Caco-2 (cell line): ENCODE results near the gene OAS1. TPM values are rescaled to one million over a fixed set of nuclear protein-coding genes. Genes with fewer than 3 reads are reported as not detected.

Experiments
- BruUV-seq: library from RNA; stranded (reverse); fragments of 400-500 nt; replicated peaks from 2 replicates; lab custom pipeline; 2021; lab: Mats Ljungman, UMichigan
- CTCF ChIA-PET: fragments of 300-600 bp; sonication (Branson Sonifier 250); formaldehyde crosslinking; loops from one replicate; lab custom pipeline; 2022; ENCODE audit warnings: antibody characterized with exemption; lab: Charles Lee
- POLR2A ChIA-PET: fragments of 300-600 bp; sonication (Branson Sonifier 250); formaldehyde crosslinking; loops from one replicate; lab custom pipeline; 2022; ENCODE audit warnings: antibody characterized with exemption; lab: Charles Lee
- DNase-seq, 2 experiments: peaks; one replicate each; pipeline versions ENCODE4 v3.0.0 to v3.0.0-alpha.2; 2020 to 2022
- H3K27me3 ChIP-seq: replicated peaks from 2 replicates; pipeline ENCODE4 v1.6.0; 2011; ENCODE audit warnings: low read length; ENCODE audit not compliant: control insufficient read depth, insufficient read depth
- H3K36me3 ChIP-seq: 2 replicates; pipeline ENCODE4 v1.5.1; 2011; ENCODE audit warnings: low read length; ENCODE audit not compliant: control insufficient read depth, insufficient read depth
- H3K4me1 ChIP-seq: fragments of 250-450 bp; sonication (Bioruptor Pico); 2 replicates; pipeline ENCODE4 v1.5.1; 2020; ENCODE audit warnings: mild to moderate bottlenecking
- H3K4me3 ChIP-seq: 2 replicates; pipeline ENCODE4 v1.5.1; 2011; ENCODE audit warnings: low read depth, mild to moderate bottlenecking, control low read depth, low read length
- H3K9me3 ChIP-seq: fragments of 250-450 bp; sonication (Bioruptor Pico); 2 replicates; pipeline ENCODE4 v1.5.1; 2020; ENCODE audit warnings: mild to moderate bottlenecking, moderate library complexity
- H3K27ac Mint-ChIP-seq: one replicate; pipeline ENCODE4 v1.8.0; 2022; ENCODE audit warnings: mixed read lengths; ENCODE audit not compliant: unreplicated experiment
- H3K27me3 Mint-ChIP-seq: one replicate; pipeline ENCODE4 v1.8.0; 2022; ENCODE audit warnings: mixed read lengths; ENCODE audit not compliant: insufficient read depth, unreplicated experiment
- H3K36me3 Mint-ChIP-seq: one replicate; pipeline ENCODE4 v1.8.0; 2022; ENCODE audit warnings: mild to moderate bottlenecking, mixed read lengths; ENCODE audit not compliant: insufficient read depth, unreplicated experiment
- H3K4me1 Mint-ChIP-seq: one replicate; pipeline ENCODE4 v1.8.0; 2022; ENCODE audit warnings: low read depth, mixed read lengths; ENCODE audit not compliant: unreplicated experiment
- H3K4me3 Mint-ChIP-seq: one replicate; pipeline ENCODE4 v1.8.0; 2022; ENCODE audit warnings: mild to moderate bottlenecking, moderate library complexity, mixed read lengths; ENCODE audit not compliant: unreplicated experiment
- H3K9me3 Mint-ChIP-seq: one replicate; pipeline ENCODE4 v1.8.0; 2022; ENCODE audit warnings: mixed read lengths; ENCODE audit not compliant: unreplicated experiment
- intact Hi-C: fragments of 100-400 bp; cut with micrococcal nuclease; formaldehyde crosslinking; loops from one replicate; pipeline ENCODE4 v1.10.0; 2022; ENCODE audit not compliant: unreplicated experiment
- total RNA-seq: library from RNA; stranded (reverse); gene quantifications from 2 replicates; pipeline ENCODE4 v1.2.3, GENCODE V29; 2022
- TF ChIP-seq, protein P1 (sequence below), 2 experiments: fragments of 200-600 bp in 1 of 2; IDR thresholded peaks; 1 replicate in 1 of 2; 2 replicates in 1 of 2; pipeline versions ENCODE4 v1.5.1 to v1.8.0; 2011 to 2022; ENCODE audit warnings: antibody characterized with exemption in 1 of 2, control low read depth in 1 of 2, inconsistent platforms in 1 of 2, low read depth in 1 of 2, low read length in 1 of 2, mild to moderate bottlenecking in 1 of 2, moderate library complexity in 1 of 2; ENCODE audit not compliant: insufficient read depth in 1 of 2, severe bottlenecking in 1 of 2, unreplicated experiment in 1 of 2

Gene OAS1
- total RNA-seq, 1 experiment from 2014 or later = 14.2 TPM

DNA sequence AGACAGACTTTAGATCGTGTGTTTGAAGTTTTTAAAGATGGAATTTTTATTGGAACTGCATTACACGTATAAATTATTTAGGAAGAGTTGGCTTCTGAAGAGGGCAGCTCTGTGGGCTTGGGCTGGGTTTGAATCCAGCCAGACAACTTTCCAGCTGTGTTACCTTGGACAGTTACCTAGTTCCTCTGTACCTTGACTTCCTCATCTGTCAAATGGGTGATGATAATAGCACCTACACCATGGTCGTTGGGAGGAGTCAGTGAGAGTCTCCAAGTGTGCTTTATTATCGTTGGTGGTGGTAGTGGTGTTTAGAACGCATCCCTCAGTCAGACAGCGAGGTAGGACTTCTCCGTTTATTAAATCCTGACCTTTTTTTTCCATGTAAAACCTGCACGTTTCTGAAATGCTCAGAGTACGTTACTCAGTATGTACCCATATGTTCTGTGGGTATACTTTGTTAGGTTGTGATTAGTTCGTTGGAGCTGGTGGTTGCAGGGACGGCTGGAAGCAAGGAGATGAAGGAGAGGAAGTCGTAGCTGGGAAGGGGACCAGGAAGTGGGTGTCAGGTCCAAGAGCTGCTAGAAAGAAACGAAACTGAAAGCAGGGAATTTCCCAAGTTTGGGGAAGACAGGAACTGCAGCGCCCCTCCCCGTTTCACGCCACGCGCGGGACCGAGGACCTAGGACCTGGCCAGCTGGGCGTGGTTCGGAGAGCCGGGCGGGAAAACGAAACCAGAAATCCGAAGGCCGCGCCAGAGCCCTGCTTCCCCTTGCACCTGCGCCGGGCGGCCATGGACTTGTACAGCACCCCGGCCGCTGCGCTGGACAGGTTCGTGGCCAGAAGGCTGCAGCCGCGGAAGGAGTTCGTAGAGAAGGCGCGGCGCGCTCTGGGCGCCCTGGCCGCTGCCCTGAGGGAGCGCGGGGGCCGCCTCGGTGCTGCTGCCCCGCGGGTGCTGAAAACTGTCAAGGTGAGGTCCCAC, 31.3 kb downstream of the OAS1 start, which contains the start of gene OAS3:
OAS3 (plus strand) TSS at position 734 of the 979 bp plus-strand sequence; CDS start at position 791, 57 bp downstream.
- peaks cover 6% of the 10 kb centered on the region for H3K9me3 Mint-ChIP-seq
- peak; percentile 79 to 86 for DNase-seq
- POLR2A ChIA-PET = interaction anchor here (0.5 to 1.4 kb wide), 3 partner anchors 12 to 104 kb away, joined by 3 to 4 read pairs (median 4); partner anchors contain the start of gene OAS1
- TF ChIP-seq, protein P1, sequence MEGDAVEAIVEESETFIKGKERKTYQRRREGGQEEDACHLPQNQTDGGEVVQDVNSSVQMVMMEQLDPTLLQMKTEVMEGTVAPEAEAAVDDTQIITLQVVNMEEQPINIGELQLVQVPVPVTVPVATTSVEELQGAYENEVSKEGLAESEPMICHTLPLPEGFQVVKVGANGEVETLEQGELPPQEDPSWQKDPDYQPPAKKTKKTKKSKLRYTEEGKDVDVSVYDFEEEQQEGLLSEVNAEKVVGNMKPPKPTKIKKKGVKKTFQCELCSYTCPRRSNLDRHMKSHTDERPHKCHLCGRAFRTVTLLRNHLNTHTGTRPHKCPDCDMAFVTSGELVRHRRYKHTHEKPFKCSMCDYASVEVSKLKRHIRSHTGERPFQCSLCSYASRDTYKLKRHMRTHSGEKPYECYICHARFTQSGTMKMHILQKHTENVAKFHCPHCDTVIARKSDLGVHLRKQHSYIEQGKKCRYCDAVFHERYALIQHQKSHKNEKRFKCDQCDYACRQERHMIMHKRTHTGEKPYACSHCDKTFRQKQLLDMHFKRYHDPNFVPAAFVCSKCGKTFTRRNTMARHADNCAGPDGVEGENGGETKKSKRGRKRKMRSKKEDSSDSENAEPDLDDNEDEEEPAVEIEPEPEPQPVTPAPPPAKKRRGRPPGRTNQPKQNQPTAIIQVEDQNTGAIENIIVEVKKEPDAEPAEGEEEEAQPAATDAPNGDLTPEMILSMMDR (IDR thresholded peaks at IDR 0.05; ENCODE audit: insufficient read depth in 1 of 2, low read depth in 1 of 2, low read length in 1 of 2, severe bottlenecking in 1 of 2, unreplicated experiment in 1 of 2) = peak in 1 of 2 experiments; percentile 1
- no peaks in the 10 kb centered on the region for H3K36me3 ChIP-seq
- no peaks in the 10 kb centered on the region for H3K4me1 ChIP-seq
- CTCF ChIA-PET = no interaction called here
- no peaks in the 10 kb centered on the region for H3K9me3 ChIP-seq
- H3K4me1 Mint-ChIP-seq = no peaks in the 10 kb centered on the region
- peak within 1 kb of the TSS; percentile 55 for H3K4me3 ChIP-seq
- H3K27me3 Mint-ChIP-seq = no peaks in the 10 kb centered on the region
- peaks cover 6% of the 10 kb centered on the region for H3K36me3 Mint-ChIP-seq
- H3K4me3 Mint-ChIP-seq = peak within 1 kb of the TSS; percentile 81
- H3K27ac Mint-ChIP-seq = peak within 1 kb of the TSS; percentile 81
- H3K27me3 ChIP-seq = no peaks in the 10 kb centered on the region
- intact Hi-C loops = no loop called here
- TSS peak; percentile 77 for BruUV-seq

GRCh38 chr12:112938751-112939150, 32.0 kb downstream of the OAS1 start:
- TF ChIP-seq, protein P1 (IDR thresholded peaks at IDR 0.05; ENCODE audit: insufficient read depth in 1 of 2, low read depth in 1 of 2, low read length in 1 of 2, severe bottlenecking in 1 of 2, unreplicated experiment in 1 of 2) = no peak
- intact Hi-C loops = no loop called here
- Histone ChIP-seq H3K36me3 (no peaks in the 10 kb centered on the region), H3K9me3 (no peaks in the 10 kb centered on the region), H3K4me1 (no peaks in the 10 kb centered on the region), H3K4me3 (peak overlapping the region; percentile 55), H3K27me3 (no peaks in the 10 kb centered on the region)
- POLR2A ChIA-PET = interaction anchor here (1.4 kb wide), 1 partner anchor 32 kb away, joined by 4 read pairs; the partner anchor contains the start of gene OAS1
- no peaks in the 10 kb centered on the region for H3K4me1 Mint-ChIP-seq
- CTCF ChIA-PET = no interaction called here
- H3K9me3 Mint-ChIP-seq = peaks cover 6% of the 10 kb centered on the region
- H3K36me3 Mint-ChIP-seq = peaks cover 6% of the 10 kb centered on the region
- no peak overlapping the region for H3K27ac Mint-ChIP-seq
- BruUV-seq = TSS peak; percentile 76
- no peak for DNase-seq
- H3K27me3 Mint-ChIP-seq = no peaks in the 10 kb centered on the region
- H3K4me3 Mint-ChIP-seq = peak overlapping the region; percentile 81

GRCh38 chr12:112939761-112940381, 33.1 kb downstream of the OAS1 start:
- Mint-ChIP-seq H3K4me3 (peak overlapping the region; percentile 81), H3K9me3 (peaks cover 6% of the 10 kb centered on the region), H3K4me1 (no peaks in the 10 kb centered on the region), H3K27me3 (no peaks in the 10 kb centered on the region), H3K27ac (no peak overlapping the region), H3K36me3 (peaks cover 6% of the 10 kb centered on the region)
- Histone ChIP-seq H3K36me3 (no peaks in the 10 kb centered on the region), H3K9me3 (no peaks in the 10 kb centered on the region), H3K27me3 (no peaks in the 10 kb centered on the region), H3K4me1 (no peaks in the 10 kb centered on the region), H3K4me3 (no peak overlapping the region)
- ChIA-PET POLR2A (no interaction called here), CTCF (no interaction called here)
- intact Hi-C loops = no loop called here
- no peak for DNase-seq
- no TSS peak for BruUV-seq
- TF ChIP-seq, protein P1 (IDR thresholded peaks at IDR 0.05; ENCODE audit: insufficient read depth in 1 of 2, low read depth in 1 of 2, low read length in 1 of 2, severe bottlenecking in 1 of 2, unreplicated experiment in 1 of 2) = no peak
